Left colon (tissue), 2 donors: Measurements from ENCODE around the gene GPS1. TPM values are rescaled to one million over a fixed set of nuclear protein-coding genes. Genes with fewer than 3 reads are reported as not detected.
A peak's percentile ranks its signal among the peaks of the same experiment; 100 is the strongest.

ENCODE experiments used
- ATAC-seq: fragments of 200-7000 bp; cut with Tn5 transposase; one replicate; pipeline ENCODE4 v1.9.1; 2020; ENCODE audit warnings: mild to moderate bottlenecking, moderate library complexity
- DNase-seq, 2 donors: peaks; one replicate each; pipeline ENCODE4 v3.0.0-alpha.2; 2020
- intact Hi-C, 2 donors: fragments of 100-400 bp; cut with DNase I in 1 of 2; cut with micrococcal nuclease in 1 of 2; formaldehyde crosslinking; loops; one replicate each; pipeline versions ENCODE4 v1.11.2 to v1.14.0; 2022; cut with DNase I, micrococcal nuclease
- total RNA-seq, 2 donors: library from RNA; stranded (reverse); fragmentation: NEBNext Ultra II Directional; extraction: Animal tissue kit (Norgen Biotek cat#: 25700); gene quantifications; one replicate each; pipeline ENCODE4 v1.2.1, GENCODE V29; 2021
- donor health status: DM: no; HTN: no; CAD: no.
- donor health status: DM: yes; HTN: yes; CAD: no.

The GPS1 gene
- total RNA-seq, 2 donors from 2014 or later: 80.7 to 87.4 TPM

GRCh38 chr17:82013341-82013740 lies 38.4 kb upstream of the GPS1 start:
- intact Hi-C loops: no loop called here
- no peak for ATAC-seq
- DNase-seq: no peak

GRCh38 chr17:82013772-82014321 lies 37.9 kb upstream of the GPS1 start:
- ATAC-seq (no peak), DNase-seq (no peak)
- intact Hi-C loops: no loop called here

GRCh38 chr17:82014432-82014831 lies 37.3 kb upstream of the GPS1 start:
- ATAC-seq: peak; percentile 53
- intact Hi-C loops: no loop called here
- DNase-seq: no peak

GRCh38 chr17:82014971-82015310 lies 36.8 kb upstream of the GPS1 start:
- intact Hi-C loops: loop anchor here in 1 of 2 donors (5.0 kb wide), 1 partner anchor 48 kb away; no protein-coding TSS in a partner anchor
- ATAC-seq: no peak
- no peak for DNase-seq

GRCh38 chr17:82015311-82015971 lies 36.3 kb upstream of the GPS1 start:
- no peak for ATAC-seq
- intact Hi-C loops: loop anchor here in 1 of 2 donors (5.0 kb wide), 1 partner anchor 48 kb away; no protein-coding TSS in a partner anchor
- DNase-seq: no peak

- intact Hi-C loops: loop anchor here in 1 of 2 donors (5.0 kb wide), 1 partner anchor 49 kb away; no protein-coding TSS in a partner anchor
- ATAC-seq: no peak
These were observed 35.4 kb upstream of the GPS1 start for GRCh38 chr17:82016061-82016874.

GRCh38 chr17:82016875-82017459 lies 34.7 kb upstream of the GPS1 start:
- intact Hi-C loops: loop anchor here in 1 of 2 donors (5.0 kb wide), 1 partner anchor 50 kb away; no protein-coding TSS in a partner anchor
- ATAC-seq (no peak), DNase-seq (no peak)

More at GRCh38 chr17:82016061-82016874, 35.4 kb upstream of the GPS1 start:
- DNase-seq: no peak

GRCh38 chr17:82017612-82018151 lies 34.0 kb upstream of the GPS1 start:
- ATAC-seq: no peak
- no peak for DNase-seq
- intact Hi-C loops: loop anchor here in 1 of 2 donors (5.0 kb wide), 1 partner anchor 50 kb away; no protein-coding TSS in a partner anchor

GRCh38 chr17:82018152-82018988 lies 33.3 kb upstream of the GPS1 start:
- intact Hi-C loops: loop anchor here in 1 of 2 donors (5.0 kb wide), 1 partner anchor 51 kb away; no protein-coding TSS in a partner anchor
- DNase-seq (no peak), ATAC-seq (no peak)

GRCh38 chr17:82018989-82019689 lies 32.6 kb upstream of the GPS1 start:
- DNase-seq (no peak), ATAC-seq (no peak)
- intact Hi-C loops: loop anchor here in 1 of 2 donors (5.0 kb wide), 1 partner anchor 52 kb away; no protein-coding TSS in a partner anchor

- DNase-seq (peak; percentile 70 to 75), ATAC-seq (peak; percentile 9)
These were observed 31.8 kb upstream of the GPS1 start for GRCh38 chr17:82019690-82020571.

GRCh38 chr17:82020572-82021106 lies 31.1 kb upstream of the GPS1 start:
- DNase-seq: no peak
- ATAC-seq: no peak
- intact Hi-C loops: no loop called here

More at GRCh38 chr17:82019690-82020571, 31.8 kb upstream of the GPS1 start:
- intact Hi-C loops: loop anchor here in 1 of 2 donors (5.0 kb wide), 1 partner anchor 53 kb away; no protein-coding TSS in a partner anchor

GRCh38 chr17:82021107-82021899 lies 30.4 kb upstream of the GPS1 start:
- DNase-seq (peak; percentile 74 to 84), ATAC-seq (peak; percentile 33)
- intact Hi-C loops: no loop called here

- intact Hi-C loops: no loop called here
- ATAC-seq (peak; percentile 31), DNase-seq (peak in 1 of 2 donors; percentile 60)
These were observed 29.8 kb upstream of the GPS1 start for GRCh38 chr17:82021900-82022309.

GRCh38 chr17:82022310-82022980 lies 29.3 kb upstream of the GPS1 start, which contains the start of gene CENPX:
CENPX (minus strand) TSS chr17:82022878; CDS start chr17:82022861, 17 bp downstream.
- intact Hi-C loops: no loop called here
- no peak for DNase-seq
- no peak for ATAC-seq
